Measurements from ENCODE around the gene TENT4B. TPM values are rescaled to one million over a fixed set of nuclear protein-coding genes. Genes with fewer than 3 reads are reported as not detected.

TENT4B gene
- total RNA-seq: 6.2 and 12.7 TPM in 2 replicates

GRCh38 chr16:50152807-50153595 is at the start of gene TENT4B:
Gene TENT4B, plus strand, starts transcription at chr16:50153306. Its CDS starts 316 bp downstream, at chr16:50153622.

GRCh38 chr16:50266337-50267091 is 113.4 kb downstream of the TENT4B start, which contains the start of gene ADCY7:
Gene ADCY7, plus strand, starts transcription at chr16:50266551. Its CDS starts 21,629 bp downstream, at chr16:50288180.

Small RNA genes within 50 kb of the gene (small RNA-seq; reads per million reads assigned to genes)
- gene RF00156 (1.4 reads per million, percentile 71 among the genes with 10 or more reads in this experiment), gene RPL10P14 (not detected)

Other genes with a start within 250 kb of the TENT4B start
- 20.2 and 25.8 TPM in 2 replicates for gene CNEP1R1, start 128.1 kb upstream of the TENT4B start, total RNA-seq
- 16.5 and 33.2 TPM in 2 replicates for gene HEATR3, start 87.3 kb upstream of the TENT4B start, total RNA-seq
- gene ADCY7, start 113.2 kb downstream of the TENT4B start, total RNA-seq: 52.5 and 61.2 TPM in 2 replicates
- gene BRD7, start 215.7 kb downstream of the TENT4B start, total RNA-seq: 19.5 and 34.4 TPM in 2 replicates

Measured in subcutaneous preadipocyte (primary cell).